H9 (cell line): ENCODE measurements around the gene PRDM1. TPM values are rescaled to one million over a fixed set of nuclear protein-coding genes. Genes with fewer than 3 reads are reported as not detected.

Source experiments
- DNase-seq: peaks from one replicate; pipeline ENCODE4 v3.0.0-alpha.2; 2017
- H2AFZ ChIP-seq: one replicate; pipeline ENCODE4 v1.6.1; 2013; ENCODE audit warnings: mild to moderate bottlenecking, low read length, control low read depth, moderate library complexity
- H2AK5ac ChIP-seq: 2 replicates; pipeline ENCODE4 v1.6.1; 2013; ENCODE audit warnings: low read length, control low read depth, mixed read lengths; ENCODE audit not compliant: insufficient read length
- H2BK120ac ChIP-seq: one replicate; pipeline ENCODE4 v1.6.1; 2013; ENCODE audit warnings: low read depth, mild to moderate bottlenecking, low read length, control low read depth, inconsistent platforms; ENCODE audit not compliant: poor library complexity, severe bottlenecking
- H2BK12ac ChIP-seq: 2 replicates; pipeline ENCODE4 v1.6.1; 2013; ENCODE audit warnings: low read length, control low read depth, mixed read lengths, low read depth; ENCODE audit not compliant: insufficient read length
- H2BK15ac ChIP-seq: 2 replicates; pipeline ENCODE4 v1.6.1; 2013; ENCODE audit warnings: low read depth, low read length, control low read depth
- H2BK20ac ChIP-seq: one replicate; pipeline ENCODE4 v1.6.1; 2013; ENCODE audit warnings: low read depth, mild to moderate bottlenecking, low read length, control low read depth, inconsistent platforms; ENCODE audit not compliant: poor library complexity, severe bottlenecking
- H2BK5ac ChIP-seq: 2 replicates; pipeline ENCODE4 v1.6.1; 2013; ENCODE audit warnings: low read length, control low read depth, mixed read lengths; ENCODE audit not compliant: insufficient read length
- H3K14ac ChIP-seq: 2 replicates; pipeline ENCODE4 v1.6.1; 2013; ENCODE audit warnings: low read length, control low read depth; ENCODE audit not compliant: insufficient read depth
- H3K18ac ChIP-seq: 2 replicates; pipeline ENCODE4 v1.6.1; 2013; ENCODE audit warnings: low read depth, mild to moderate bottlenecking, mixed read lengths, low read length, control low read depth; ENCODE audit not compliant: insufficient read length
- H3K23ac ChIP-seq: 2 replicates; pipeline ENCODE4 v1.6.1; 2013; ENCODE audit warnings: low read length, control low read depth, mixed read lengths, low read depth; ENCODE audit not compliant: insufficient read length
- H3K23me2 ChIP-seq: 2 replicates; pipeline ENCODE4 v1.6.1; 2013; ENCODE audit warnings: low read depth, mild to moderate bottlenecking, mixed read lengths, low read length, control low read depth; ENCODE audit not compliant: insufficient read length, poor library complexity, severe bottlenecking
- H3K27ac ChIP-seq: 2 replicates; pipeline ENCODE4 v1.5.1; 2013; ENCODE audit warnings: low read length, control low read depth, mixed read lengths, low read depth; ENCODE audit not compliant: insufficient read length
- H3K27me3 ChIP-seq: 2 replicates; pipeline ENCODE4 v1.6.1; 2013; ENCODE audit warnings: low read length, control low read depth, inconsistent platforms; ENCODE audit not compliant: insufficient read depth
- H3K4ac ChIP-seq: 2 replicates; pipeline ENCODE4 v1.6.1; 2013; ENCODE audit warnings: low read depth, mild to moderate bottlenecking, control low read depth, inconsistent platforms, low read length, moderate library complexity
- H3K4me1 ChIP-seq: 2 replicates; pipeline ENCODE4 v1.6.1; 2013; ENCODE audit warnings: low read length, control low read depth, inconsistent platforms; ENCODE audit not compliant: insufficient read depth
- H3K4me2 ChIP-seq: 2 replicates; pipeline ENCODE4 v1.6.1; 2013; ENCODE audit warnings: low read length, control low read depth, mixed read lengths; ENCODE audit not compliant: insufficient read length, insufficient read depth
- H3K56ac ChIP-seq: 2 replicates; pipeline ENCODE4 v1.6.1; 2013; ENCODE audit warnings: low read depth, mild to moderate bottlenecking, mixed read lengths, low read length, control low read depth; ENCODE audit not compliant: insufficient read length
- H3K79me1 ChIP-seq: 2 replicates; pipeline ENCODE4 v1.6.1; 2013; ENCODE audit warnings: low read depth, mild to moderate bottlenecking, moderate library complexity, low read length, control low read depth, inconsistent platforms; ENCODE audit not compliant: insufficient read depth, poor library complexity, severe bottlenecking
- H3K79me2 ChIP-seq: 2 replicates; pipeline ENCODE4 v1.6.1; 2013; ENCODE audit warnings: low read length, control low read depth, inconsistent platforms; ENCODE audit not compliant: insufficient read depth
- H3K9ac ChIP-seq: 2 replicates; pipeline ENCODE4 v1.6.1; 2013; ENCODE audit warnings: low read length, control low read depth, mixed read lengths; ENCODE audit not compliant: insufficient read length; ENCODE audit errors: extremely low read depth
- H3K9me3 ChIP-seq: one replicate; pipeline ENCODE4 v1.6.1; 2013; ENCODE audit warnings: low read depth, low read length, inconsistent platforms; ENCODE audit not compliant: control insufficient read depth
- H3T11ph ChIP-seq: one replicate; pipeline ENCODE4 v1.6.1; 2013; ENCODE audit warnings: mild to moderate bottlenecking, low read length, control low read depth, inconsistent platforms
- H4K20me1 ChIP-seq: one replicate; pipeline ENCODE4 v1.6.1; 2013; ENCODE audit not compliant: control insufficient read depth, insufficient read length, insufficient read depth
- H4K5ac ChIP-seq: 2 replicates; pipeline ENCODE4 v1.6.1; 2013; ENCODE audit warnings: low read depth, mild to moderate bottlenecking, mixed read lengths, low read length, control low read depth; ENCODE audit not compliant: insufficient read length
- H4K8ac ChIP-seq: replicated peaks from 2 replicates; pipeline ENCODE4 v1.6.1; 2013; ENCODE audit warnings: low read length, control low read depth, mixed read lengths, low read depth; ENCODE audit not compliant: insufficient read length
- H4K91ac ChIP-seq: 2 replicates; pipeline ENCODE4 v1.6.1; 2013; ENCODE audit warnings: low read depth, mild to moderate bottlenecking, moderate library complexity, mixed read lengths, low read length, control low read depth; ENCODE audit not compliant: insufficient read length
- H3K27ac Mint-ChIP-seq, 3 experiments: 2 replicates in 2 of 3; 3 replicates in 1 of 3; pipeline ENCODE4 v1.8.0; 2020 to 2021; ENCODE audit warnings: mixed read lengths in 3 of 3, mild to moderate bottlenecking in 1 of 3, moderate library complexity in 1 of 3
- H3K27me3 Mint-ChIP-seq: 2 replicates; pipeline ENCODE4 v1.8.0; 2021; ENCODE audit warnings: low read depth, mild to moderate bottlenecking, moderate library complexity, mixed read lengths
- H3K36me3 Mint-ChIP-seq, 3 experiments: 2 replicates in 2 of 3; 3 replicates in 1 of 3; pipeline ENCODE4 v1.8.0; 2020 to 2021; ENCODE audit warnings: low read depth in 3 of 3, mixed read lengths in 3 of 3; ENCODE audit not compliant: insufficient read depth in 1 of 3
- H3K4me1 Mint-ChIP-seq, 2 experiments: 2 replicates each; pipeline ENCODE4 v1.8.0; 2020; ENCODE audit warnings: mixed read lengths in 2 of 2
- H3K4me3 Mint-ChIP-seq, 2 experiments: 2 replicates in 1 of 2; 3 replicates in 1 of 2; pipeline ENCODE4 v1.8.0; 2020 to 2021; ENCODE audit warnings: mild to moderate bottlenecking in 2 of 2, mixed read lengths in 2 of 2, moderate library complexity in 1 of 2
- H3K9me3 Mint-ChIP-seq, 2 experiments: 2 replicates in 1 of 2; 3 replicates in 1 of 2; pipeline ENCODE4 v1.8.0; 2020; ENCODE audit warnings: mild to moderate bottlenecking in 2 of 2, mixed read lengths in 2 of 2, moderate library complexity in 1 of 2
- WGBS: extraction: QIAGEN DNeasy Blood & Tissue Kit; methylation state at CpG from one replicate; pipeline ENCODE4 v1.1.7; 2013; ENCODE audit warnings: missing lambda C conversion rate, low lambda C conversion rate, mixed read lengths; ENCODE audit not compliant: insufficient read length; ENCODE audit errors: extremely low coverage; 5-methylcytosine and 5-hydroxymethylcytosine counted together
- total RNA-seq: library from RNA; stranded (reverse); gene quantifications from 2 replicates; pipeline ENCODE4 v1.2.1, GENCODE V29; 2021
- TF ChIP-seq, protein P1 (sequence below): fragments of 200-600 bp; sonication (generic); conservative IDR thresholded peaks from 3 replicates; pipeline ENCODE4 v1.8.0; 2021; ENCODE audit warnings: antibody characterized with exemption, mild to moderate bottlenecking

PRDM1 gene
- total RNA-seq, 1 experiment from 2014 or later = 2.9 TPM

DNA sequence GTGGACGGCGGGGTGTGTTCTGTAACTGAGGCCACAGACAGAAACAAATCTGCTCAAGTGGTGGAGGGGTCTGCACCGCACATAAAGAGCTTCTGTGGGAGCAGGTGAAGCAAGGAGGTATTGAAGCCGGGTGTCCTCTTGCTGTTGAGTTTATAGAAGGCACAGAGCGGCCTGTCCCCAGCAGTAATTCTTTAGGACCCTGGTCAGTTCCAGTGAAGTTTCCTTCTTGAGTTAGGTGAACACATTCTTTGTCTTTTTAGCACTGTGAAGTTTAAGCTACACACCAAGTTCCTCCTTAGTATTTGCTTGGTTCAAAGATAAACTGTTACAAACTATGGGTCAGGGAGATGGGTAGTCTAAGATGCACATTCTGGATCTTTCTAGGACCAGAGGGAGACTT lies 6.1 kb downstream of the PRDM1 start:
- Histone ChIP-seq H3K23me2 (peaks cover 3% of the 10 kb centered on the region), H4K20me1 (no peaks in the 10 kb centered on the region), H3K9ac (no peak overlapping the region), H3K4me2 (no peak overlapping the region), H3K79me1 (no peaks in the 10 kb centered on the region), H2BK20ac (no peak overlapping the region), H3K9me3 (no peaks in the 10 kb centered on the region), H2BK5ac (no peak overlapping the region), H3K4ac (no peak overlapping the region), H3K18ac (no peak overlapping the region), H3K14ac (no peak overlapping the region), H2BK15ac (no peak overlapping the region), H3K4me1 (peaks cover 2% of the 10 kb centered on the region; the same call in 1 of the 2 replicates), H4K8ac (no peak overlapping the region), H2AK5ac (no peak overlapping the region), H2BK120ac (no peak overlapping the region), H4K91ac (no peak overlapping the region), H2BK12ac (no peak overlapping the region), H3T11ph (no peak overlapping the region), H3K56ac (no peak overlapping the region), H3K27me3 (no peaks in the 10 kb centered on the region; the same call in 1 of the 2 replicates), H3K79me2 (no peaks in the 10 kb centered on the region), H3K23ac (no peak overlapping the region), H3K27ac (no peak overlapping the region), H4K5ac (no peak overlapping the region), H2AFZ (no peak overlapping the region)
- Mint-ChIP-seq H3K36me3 (no peaks in the 10 kb centered on the region), H3K9me3 (no peaks in the 10 kb centered on the region), H3K27ac (no peak overlapping the region), H3K4me3 (no peak overlapping the region), H3K4me1 (peaks cover 16 to 23% of the 10 kb centered on the region in 2 experiments), H3K27me3 (peaks cover 4% of the 10 kb centered on the region)
- DNase-seq = no peak
- WGBS = no CpG with 5 or more reads among the region's 5 CpGs
- TF ChIP-seq, protein P1, sequence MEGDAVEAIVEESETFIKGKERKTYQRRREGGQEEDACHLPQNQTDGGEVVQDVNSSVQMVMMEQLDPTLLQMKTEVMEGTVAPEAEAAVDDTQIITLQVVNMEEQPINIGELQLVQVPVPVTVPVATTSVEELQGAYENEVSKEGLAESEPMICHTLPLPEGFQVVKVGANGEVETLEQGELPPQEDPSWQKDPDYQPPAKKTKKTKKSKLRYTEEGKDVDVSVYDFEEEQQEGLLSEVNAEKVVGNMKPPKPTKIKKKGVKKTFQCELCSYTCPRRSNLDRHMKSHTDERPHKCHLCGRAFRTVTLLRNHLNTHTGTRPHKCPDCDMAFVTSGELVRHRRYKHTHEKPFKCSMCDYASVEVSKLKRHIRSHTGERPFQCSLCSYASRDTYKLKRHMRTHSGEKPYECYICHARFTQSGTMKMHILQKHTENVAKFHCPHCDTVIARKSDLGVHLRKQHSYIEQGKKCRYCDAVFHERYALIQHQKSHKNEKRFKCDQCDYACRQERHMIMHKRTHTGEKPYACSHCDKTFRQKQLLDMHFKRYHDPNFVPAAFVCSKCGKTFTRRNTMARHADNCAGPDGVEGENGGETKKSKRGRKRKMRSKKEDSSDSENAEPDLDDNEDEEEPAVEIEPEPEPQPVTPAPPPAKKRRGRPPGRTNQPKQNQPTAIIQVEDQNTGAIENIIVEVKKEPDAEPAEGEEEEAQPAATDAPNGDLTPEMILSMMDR = no peak
